OCI-LY7 (cell line): Measurements from ENCODE around the gene MAPK8IP1. TPM values are rescaled to one million over a fixed set of nuclear protein-coding genes. Genes with fewer than 3 reads are reported as not detected.

Source experiments
- BruUV-seq: library from RNA; stranded (reverse); fragments of 400-500 nt; replicated peaks from 2 replicates; lab custom pipeline; 2021; lab: Mats Ljungman, UMichigan
- CTCF ChIA-PET: fragments of 300-600 bp; sonication (Branson Sonifier 250); formaldehyde crosslinking; loops from one replicate; lab custom pipeline; 2022; ENCODE audit warnings: antibody characterized with exemption; ENCODE audit not compliant: unreplicated experiment; lab: Charles Lee
- POLR2A ChIA-PET: fragments of 300-600 bp; sonication (Branson Sonifier 250); formaldehyde crosslinking; loops from one replicate; lab custom pipeline; 2022; ENCODE audit warnings: antibody characterized with exemption; lab: Charles Lee
- DNase-seq: peaks from one replicate; pipeline ENCODE4 v3.0.0-alpha.2; 2015; ENCODE audit warnings: low spot score
- H2AFZ ChIP-seq: fragments of 200-600 bp; sonication (generic), shearing (Covaris generic); 2 replicates; pipeline ENCODE4 v1.6.1; 2014; ENCODE audit warnings: mild to moderate bottlenecking, antibody characterized with exemption, low read length, moderate library complexity
- H3K27ac ChIP-seq: fragments of 200-600 bp; sonication (generic); 2 replicates; pipeline ENCODE4 v1.5.1; 2014; ENCODE audit warnings: mixed run types, low read depth, mild to moderate bottlenecking, moderate library complexity, low read length, inconsistent platforms; ENCODE audit not compliant: poor library complexity, severe bottlenecking
- H3K36me3 ChIP-seq: fragments of 200-600 bp; sonication (generic); 2 replicates; pipeline ENCODE4 v1.6.1; 2014; ENCODE audit warnings: mild to moderate bottlenecking, antibody characterized with exemption, low read length, moderate library complexity, mixed read lengths; ENCODE audit not compliant: insufficient read depth
- H3K4me1 ChIP-seq: fragments of 200-600 bp; sonication (generic); 2 replicates; pipeline ENCODE4 v1.5.1; 2014; ENCODE audit warnings: mild to moderate bottlenecking, low read length; ENCODE audit not compliant: insufficient read depth, poor library complexity, severe bottlenecking
- H3K4me2 ChIP-seq: fragments of 200-600 bp; sonication (generic); 2 replicates; pipeline ENCODE4 v1.6.1; 2014; ENCODE audit warnings: mild to moderate bottlenecking, low read length
- H3K4me3 ChIP-seq: fragments of 200-600 bp; sonication (generic); 2 replicates; pipeline ENCODE4 v1.5.1; 2014; ENCODE audit warnings: mild to moderate bottlenecking, low read depth, low read length; ENCODE audit not compliant: poor library complexity, severe bottlenecking
- H3K79me2 ChIP-seq: fragments of 200-600 bp; sonication (generic); 2 replicates; pipeline ENCODE4 v1.6.1; 2016; ENCODE audit warnings: low read depth, mild to moderate bottlenecking, low read length, moderate library complexity, mixed read lengths; ENCODE audit not compliant: insufficient read depth
- H3K9me2 ChIP-seq: fragments of 200-600 bp; sonication (generic); 2 replicates; pipeline ENCODE4 v1.6.1; 2016; ENCODE audit warnings: mild to moderate bottlenecking, low read length, mixed read lengths; ENCODE audit not compliant: insufficient read depth
- H3K9me3 ChIP-seq: fragments of 200-600 bp; sonication (generic); 2 replicates; pipeline ENCODE4 v1.6.1; 2014; ENCODE audit warnings: mild to moderate bottlenecking, mixed run types, low read length, mixed read lengths
- H4K20me1 ChIP-seq: fragments of 200-600 bp; sonication (generic); 2 replicates; pipeline ENCODE4 v1.6.1; 2014; ENCODE audit warnings: mild to moderate bottlenecking, antibody characterized with exemption, low read length, moderate library complexity, mixed read lengths; ENCODE audit not compliant: insufficient read depth
- CTCF ChIP-seq: fragments of 200-600 bp; sonication (generic); conservative IDR thresholded peaks from 2 replicates; pipeline ENCODE4 v1.5.1; 2014; ENCODE audit warnings: mild to moderate bottlenecking, antibody characterized with exemption, low read length, moderate library complexity, mixed read lengths
- EZH2phosphoT487 ChIP-seq: fragments of 200-600 bp; sonication (generic); IDR thresholded peaks from 2 replicates; pipeline ENCODE4 v1.6.1; 2018; ENCODE audit warnings: low read depth, borderline replicate concordance, mild to moderate bottlenecking, mixed run types, antibody characterized with exemption, low read length, moderate library complexity, mixed read lengths
- intact Hi-C: fragments of 100-400 bp; cut with micrococcal nuclease; formaldehyde crosslinking; loops from one replicate; pipeline ENCODE4 v1.10.0; 2022; ENCODE audit not compliant: unreplicated experiment
- total RNA-seq, 2 experiments: library from RNA; depleted of rRNA in 1 of 2; stranded (reverse); fragments of >200 nt in 1 of 2; shearing (Covaris generic) in 1 of 2; gene quantifications; 2 replicates each; pipeline ENCODE4 v1.2.3, GENCODE V29; 2014 to 2022

Gene MAPK8IP1
- total RNA-seq, 2 experiments from 2014 or later, result 2.2 TPM

- CTCF ChIA-PET, result no interaction called here
- no peak overlapping the region for H2AFZ ChIP-seq
- no TSS peak for BruUV-seq
Measured at GRCh38 chr11:45921561-45922424, 36.3 kb downstream of the MAPK8IP1 start.

GRCh38 chr11:45922425-45923082 is 37.1 kb downstream of the MAPK8IP1 start, which contains the start of gene LARGE2:
Gene LARGE2, plus strand, starts transcription at chr11:45922656. Its CDS starts 227 bp downstream, at chr11:45922883.
- Histone ChIP-seq H3K27ac (no peak within 1 kb of the TSS), H3K79me2 (no peaks in the 10 kb centered on the region), H3K9me2 (no peaks in the 10 kb centered on the region), H3K36me3 (no peaks in the 10 kb centered on the region), H3K4me2 (peak within 1 kb of the TSS; percentile 51), H3K9me3 (no peaks in the 10 kb centered on the region), H3K4me3 (peak within 1 kb of the TSS; percentile 36), H4K20me1 (no peaks in the 10 kb centered on the region), H2AFZ (peak within 1 kb of the TSS; percentile 55; the same call in 1 of the 2 replicates), H3K4me1 (peaks cover 44% of the 10 kb centered on the region)
- ChIA-PET CTCF (no interaction called here), POLR2A (no interaction called here)
- no TSS peak for BruUV-seq
- no peak for TF ChIP-seq CTCF
- no peak for TF ChIP-seq EZH2phosphoT487
- intact Hi-C loops, result no loop called here
- no peak for DNase-seq

More at GRCh38 chr11:45921561-45922424, 36.3 kb downstream of the MAPK8IP1 start:
- no peaks in the 10 kb centered on the region for H3K36me3 ChIP-seq
- peak overlapping the region; percentile 51 for H3K4me2 ChIP-seq
- H3K4me3 ChIP-seq, result peak overlapping the region; percentile 36
- H3K27ac ChIP-seq, result no peak overlapping the region
- intact Hi-C loops, result no loop called here
- H3K9me3 ChIP-seq, result no peaks in the 10 kb centered on the region
- TF ChIP-seq EZH2phosphoT487 (no peak), CTCF (no peak)
- peaks cover 46% of the 10 kb centered on the region for H3K4me1 ChIP-seq
- no peaks in the 10 kb centered on the region for H3K9me2 ChIP-seq
- peak; percentile 35 for DNase-seq
- POLR2A ChIA-PET, result interaction anchor here (4.5 kb wide), 1 partner anchor 9 kb away, joined by 33 read pairs; no protein-coding TSS in a partner anchor
- H4K20me1 ChIP-seq, result no peaks in the 10 kb centered on the region
- H3K79me2 ChIP-seq, result peaks cover 6% of the 10 kb centered on the region
